HG02884 (cell line): Measurements from ENCODE around the gene ABR.
"Not testable (repeated sequence)": the region's sequence is repeated elsewhere in the genome, so short reads cannot be mapped to it uniquely, and the experiment has no call there.

ENCODE experiments used
- ATAC-seq: cut with Tn5 transposase; IDR thresholded peaks from one replicate; pipeline ENCODE4 v1.9.1; 2021; ENCODE audit warnings: mild to moderate bottlenecking, moderate library complexity; ENCODE audit not compliant: unreplicated experiment

The ABR gene

DNA sequence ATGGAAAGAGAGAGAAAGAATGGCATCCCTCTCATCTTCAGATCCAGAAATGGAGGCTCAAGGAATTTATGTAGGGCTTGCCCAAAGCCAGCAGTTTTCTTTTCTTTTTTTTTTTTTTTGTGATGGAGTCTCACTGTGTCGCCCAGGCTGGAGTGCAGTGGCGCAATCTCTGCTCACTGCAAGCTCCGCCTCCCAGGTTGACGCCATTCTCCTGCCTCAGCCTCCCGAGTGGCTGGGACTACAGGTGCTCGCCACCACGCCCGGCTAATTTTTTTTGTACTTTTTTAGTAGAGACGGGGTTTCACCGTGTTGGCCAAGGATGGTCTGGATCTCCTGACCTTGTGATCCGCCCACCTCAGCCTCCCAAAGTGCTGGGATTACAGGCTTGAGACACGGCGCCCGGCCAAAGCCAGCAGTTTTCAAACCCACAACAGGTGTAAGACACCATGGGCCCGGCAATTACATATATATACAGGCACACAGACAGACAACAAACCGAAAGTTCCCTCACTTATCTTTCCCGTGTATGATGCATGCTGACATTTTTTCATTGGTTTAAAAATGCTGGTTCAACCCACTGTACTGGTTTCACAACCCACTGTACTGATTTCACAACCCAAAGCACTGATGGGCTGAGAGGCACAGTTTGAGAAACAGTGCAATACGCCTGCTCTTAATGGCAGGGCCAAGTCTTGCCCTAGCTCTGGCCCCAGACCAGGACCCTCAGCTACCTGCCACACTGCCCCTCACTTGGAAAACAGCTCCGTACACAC, 81.6 kb downstream of the ABR start:
- ATAC-seq = not testable (repeated sequence)

- no peak for ATAC-seq
Measured at GRCh38 chr17:1096215-1096614, 83.6 kb downstream of the ABR start.

DNA sequence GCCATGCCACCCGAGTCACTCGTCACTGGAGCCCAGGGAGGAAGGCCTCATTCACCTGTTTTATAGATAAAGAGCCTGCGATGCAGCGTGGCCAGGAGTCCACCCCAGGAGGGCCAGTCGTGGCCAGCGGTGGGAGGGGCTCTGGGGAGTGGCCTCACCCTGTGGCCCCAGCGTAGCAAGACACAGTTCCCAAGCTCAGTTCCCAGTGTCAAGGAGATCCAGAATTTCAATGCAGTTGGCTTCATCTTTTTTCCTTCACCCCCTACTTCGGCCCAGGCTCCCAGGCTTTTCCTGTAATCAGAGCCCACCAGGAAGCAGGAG, 84.0 kb downstream of the ABR start:
- no peak for ATAC-seq

- ATAC-seq = no peak
Measured at GRCh38 chr17:1095090-1095852, 84.5 kb downstream of the ABR start.

GRCh38 chr17:1094591-1094990, 85.2 kb downstream of the ABR start:
- no peak for ATAC-seq

DNA sequence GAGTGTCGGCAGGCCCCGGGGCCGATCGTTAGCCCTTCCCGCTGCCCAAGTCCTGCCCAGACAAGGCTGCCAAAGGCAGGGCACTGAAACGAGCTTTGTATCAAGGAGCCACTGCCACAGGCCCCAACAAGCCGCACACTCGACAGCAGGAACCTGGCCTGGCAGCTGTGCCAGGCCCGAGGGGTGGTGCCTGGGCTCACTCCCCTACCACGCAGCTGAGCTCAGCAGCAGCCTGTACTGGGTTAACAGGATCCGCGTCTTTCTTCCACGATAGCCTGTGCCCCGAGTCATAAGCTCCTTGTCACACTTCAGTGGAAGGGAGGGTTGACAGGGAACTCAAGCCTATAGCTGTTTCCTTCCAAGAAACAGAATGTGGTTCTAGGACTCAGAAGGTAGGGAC, 87.9 kb downstream of the ABR start:
- no peak for ATAC-seq

- no peak for ATAC-seq
Measured at GRCh38 chr17:1091190-1091534, 88.6 kb downstream of the ABR start.

GRCh38 chr17:1090465-1091189, 89.2 kb downstream of the ABR start:
- no peak for ATAC-seq

DNA sequence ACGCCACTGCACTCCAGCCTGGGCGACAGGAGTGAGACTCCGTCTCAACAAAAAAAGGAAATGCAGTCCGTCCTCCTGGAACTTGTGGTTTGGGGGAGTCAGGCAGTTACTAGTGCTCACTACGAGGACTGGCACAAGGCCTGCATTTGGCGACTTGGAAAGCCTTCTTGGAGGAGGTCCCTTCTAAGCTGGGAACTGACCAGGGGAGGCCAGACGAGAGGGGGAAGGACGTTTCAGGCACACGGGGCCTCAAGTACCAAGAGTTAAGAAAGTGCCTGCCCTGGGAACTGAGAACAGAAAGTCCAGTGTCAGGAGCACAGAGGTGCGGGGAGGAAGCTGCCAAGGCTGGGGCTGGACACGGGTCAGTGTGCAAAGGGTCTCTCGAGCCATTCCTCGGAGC, 89.9 kb downstream of the ABR start:
- ATAC-seq = no peak

DNA sequence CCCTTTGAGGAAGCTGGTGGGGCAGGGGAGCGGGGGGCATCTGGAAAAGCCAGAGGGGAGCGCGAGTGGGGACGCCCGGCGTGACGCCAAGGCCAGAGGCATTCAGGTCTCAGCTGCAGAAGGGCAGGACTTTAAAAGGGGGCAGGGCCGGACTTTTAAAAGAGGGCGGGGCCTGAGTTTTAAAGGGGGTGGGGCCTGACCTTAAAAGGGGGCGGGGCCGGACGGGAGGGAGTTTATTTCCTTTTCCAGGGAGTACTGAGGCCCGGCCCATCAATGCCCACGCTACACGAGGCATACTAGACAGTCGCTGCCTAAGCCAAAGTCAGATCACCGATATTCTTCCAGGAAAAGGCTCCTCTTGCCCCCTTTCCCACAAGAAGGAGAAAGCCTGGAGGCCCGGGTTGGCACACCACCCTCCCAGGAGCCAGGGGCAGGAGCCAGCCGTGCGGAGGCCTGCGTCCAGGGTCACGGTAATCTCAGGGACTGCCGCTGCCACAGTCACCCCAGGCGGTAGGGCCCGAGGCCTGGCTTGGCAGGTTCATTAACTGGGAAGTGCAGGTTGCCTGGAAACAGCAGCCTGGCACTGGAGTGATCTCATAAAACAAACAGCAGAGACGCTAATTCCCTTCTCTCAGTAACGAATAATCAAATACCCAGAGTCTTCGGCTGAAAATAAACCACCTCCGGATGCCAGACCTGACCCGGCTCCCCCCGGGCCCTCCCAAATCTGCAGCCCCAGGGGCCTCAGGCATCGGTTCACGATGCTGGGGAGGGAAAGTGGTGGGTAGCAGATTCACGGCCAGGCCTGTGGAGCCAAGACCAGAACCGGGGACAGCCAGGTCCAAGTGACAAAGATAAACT, 92.2 kb downstream of the ABR start:
- no peak for ATAC-seq

DNA sequence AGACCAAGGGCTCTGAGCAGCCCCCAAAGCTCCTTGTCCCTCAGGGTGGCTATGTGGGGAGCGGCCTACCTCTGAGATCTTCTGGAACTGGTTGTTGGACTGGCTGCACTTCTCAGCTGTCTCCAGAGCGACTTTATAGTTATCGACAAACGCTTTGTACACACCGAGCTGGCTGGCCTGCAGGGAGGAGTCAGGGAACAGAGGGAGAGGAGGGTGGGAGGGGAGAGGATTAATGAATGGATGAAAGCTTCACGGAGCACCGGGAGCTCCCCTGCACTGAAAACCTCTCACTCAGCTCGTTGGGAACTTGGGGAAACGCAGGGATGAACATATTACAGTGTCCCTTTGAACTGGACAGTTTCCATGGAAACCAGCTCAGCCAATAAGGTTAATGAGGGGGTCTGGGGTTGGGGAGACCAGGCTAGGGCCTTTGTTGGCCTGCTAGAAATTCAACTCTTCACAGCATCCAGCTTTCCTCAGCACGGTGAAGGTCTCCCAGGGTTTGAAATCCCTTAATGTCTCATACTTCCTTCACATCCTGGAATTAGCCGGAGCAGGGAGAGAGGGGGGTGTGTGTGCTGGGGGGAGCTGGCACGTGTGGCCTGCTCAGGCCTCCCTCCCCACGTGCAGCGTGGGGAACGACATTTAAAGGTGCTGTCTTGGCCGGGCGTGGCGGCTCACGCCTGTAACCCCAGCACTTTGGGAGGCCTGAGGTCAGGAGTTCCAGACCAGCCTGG, 96.2 kb downstream of the ABR start:
- ATAC-seq = no peak

DNA sequence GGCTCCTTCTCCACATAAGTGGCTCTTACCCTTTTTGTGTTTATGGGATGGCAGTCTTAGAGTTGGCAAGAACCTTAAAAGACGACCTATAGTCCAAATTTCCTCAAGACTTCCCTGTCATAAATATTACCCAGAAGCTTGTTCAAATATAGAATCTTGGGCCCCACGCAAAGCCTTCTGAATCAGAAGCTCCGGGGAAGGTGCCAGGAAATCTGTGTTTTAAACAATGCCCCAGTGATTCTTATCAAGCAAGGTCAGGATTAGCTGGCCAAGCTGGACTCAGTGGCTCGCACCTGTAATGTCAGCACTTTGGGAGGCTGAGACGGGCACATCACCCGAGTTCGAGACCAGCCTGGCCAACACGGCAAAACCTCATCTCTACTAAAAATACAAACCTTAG, 97.2 kb downstream of the ABR start:
- no peak for ATAC-seq

DNA sequence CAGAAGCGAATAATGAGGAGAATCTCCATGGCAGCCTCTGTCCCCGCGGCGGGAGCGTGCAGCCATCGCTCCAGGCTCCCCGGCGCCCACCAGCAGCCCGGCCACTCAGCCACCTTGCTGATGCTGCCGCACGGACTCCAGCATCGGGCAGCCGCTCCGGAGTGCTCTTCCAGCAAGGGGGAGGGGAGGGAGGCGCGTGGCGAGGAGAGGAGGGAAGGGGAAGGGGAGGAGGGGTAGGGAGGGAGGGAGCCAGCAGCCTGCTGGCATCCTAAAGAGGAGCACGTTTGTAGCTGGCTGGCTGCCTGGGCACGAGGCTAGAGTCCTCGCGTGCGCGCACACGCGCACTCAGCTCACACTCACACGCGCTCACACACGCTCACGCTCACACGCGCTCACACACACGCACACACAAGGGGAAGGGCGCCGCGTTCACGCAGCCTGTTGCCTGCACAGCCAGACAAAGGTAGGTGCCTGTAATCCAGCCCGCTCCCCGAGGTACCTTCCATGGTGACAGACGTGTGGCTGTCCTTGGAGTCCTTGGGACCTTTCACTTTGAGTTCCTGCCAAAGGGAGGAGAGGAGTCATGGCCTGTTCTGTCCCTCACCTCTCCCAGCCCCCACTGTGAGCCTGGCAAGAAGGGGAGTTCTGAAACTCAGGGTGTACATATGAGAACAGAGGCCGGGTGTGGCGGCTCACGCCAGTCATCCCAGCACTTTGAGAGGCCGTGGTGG, 100.8 kb downstream of the ABR start:
- no peak for ATAC-seq

DNA sequence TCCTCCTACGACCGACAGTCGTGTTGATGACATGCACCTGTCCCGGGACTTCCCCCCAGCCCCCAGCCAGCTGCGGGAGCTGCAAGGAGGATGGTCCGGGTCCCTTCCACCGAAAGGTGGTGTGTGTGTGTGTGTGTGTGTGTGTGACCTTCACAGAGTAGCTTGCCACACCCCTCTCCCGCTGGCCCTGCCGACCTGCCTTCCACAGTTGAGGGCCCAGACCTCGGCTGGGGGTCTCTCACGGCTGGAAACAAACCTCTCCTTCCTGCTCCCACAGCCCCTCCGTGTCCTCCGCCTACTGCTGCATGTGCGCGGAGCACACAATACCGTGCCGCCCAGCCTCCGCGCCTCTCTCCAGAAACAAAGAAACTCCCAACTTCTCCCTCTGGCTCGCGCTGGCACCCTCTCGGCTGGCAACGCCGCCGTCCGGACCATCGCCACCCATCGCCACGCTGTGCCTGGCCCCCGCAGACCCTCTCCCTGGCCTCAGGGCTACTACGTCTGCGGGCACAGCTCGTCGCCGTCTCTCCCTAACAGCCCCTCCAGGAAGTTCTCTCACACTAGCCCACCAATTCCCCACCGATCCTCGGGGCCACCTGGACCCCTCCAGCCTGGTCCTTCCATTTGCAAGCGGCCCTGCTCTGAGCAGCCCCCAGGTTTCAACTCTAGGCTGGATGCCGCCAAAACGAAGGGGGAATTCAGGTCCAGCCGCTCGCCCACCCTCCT, 101.6 kb downstream of the ABR start:
- ATAC-seq = no peak

DNA sequence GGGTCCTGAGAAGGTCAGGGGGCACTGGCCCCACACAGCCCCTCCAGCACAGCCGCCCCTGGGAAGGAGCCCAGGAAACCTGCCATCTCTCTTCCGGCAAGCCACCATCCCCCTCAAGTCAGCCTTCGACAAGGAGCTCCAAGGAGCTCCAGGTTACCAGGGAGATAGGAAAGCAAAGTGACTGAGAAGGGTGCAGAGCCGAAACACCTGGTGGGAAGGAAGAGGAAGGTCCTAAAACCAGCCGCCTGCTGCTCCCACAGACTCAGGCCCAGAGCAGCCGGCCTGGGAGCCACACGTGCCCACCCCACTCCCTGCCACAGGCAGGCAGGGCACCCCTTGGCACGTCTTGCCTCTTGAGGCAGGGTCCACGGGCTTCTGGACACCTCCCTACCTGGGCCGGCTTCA, 102.2 kb downstream of the ABR start:
- no peak for ATAC-seq

DNA sequence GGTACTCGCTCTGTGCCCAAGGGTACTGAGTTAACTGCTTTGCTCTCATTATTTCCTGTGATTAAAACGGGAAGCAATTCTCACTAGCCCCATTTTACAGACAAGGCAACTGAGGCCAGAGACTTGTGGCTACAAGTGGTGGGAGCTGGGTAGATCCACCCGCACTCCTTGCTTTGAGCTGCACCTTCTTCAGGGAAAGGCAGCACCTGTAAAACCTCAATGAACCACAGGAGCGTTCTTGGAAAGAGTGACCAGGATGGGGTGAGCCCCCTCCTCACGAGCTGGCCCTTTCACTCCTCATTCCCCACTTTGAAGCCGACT, 102.8 kb downstream of the ABR start:
- no peak for ATAC-seq

DNA sequence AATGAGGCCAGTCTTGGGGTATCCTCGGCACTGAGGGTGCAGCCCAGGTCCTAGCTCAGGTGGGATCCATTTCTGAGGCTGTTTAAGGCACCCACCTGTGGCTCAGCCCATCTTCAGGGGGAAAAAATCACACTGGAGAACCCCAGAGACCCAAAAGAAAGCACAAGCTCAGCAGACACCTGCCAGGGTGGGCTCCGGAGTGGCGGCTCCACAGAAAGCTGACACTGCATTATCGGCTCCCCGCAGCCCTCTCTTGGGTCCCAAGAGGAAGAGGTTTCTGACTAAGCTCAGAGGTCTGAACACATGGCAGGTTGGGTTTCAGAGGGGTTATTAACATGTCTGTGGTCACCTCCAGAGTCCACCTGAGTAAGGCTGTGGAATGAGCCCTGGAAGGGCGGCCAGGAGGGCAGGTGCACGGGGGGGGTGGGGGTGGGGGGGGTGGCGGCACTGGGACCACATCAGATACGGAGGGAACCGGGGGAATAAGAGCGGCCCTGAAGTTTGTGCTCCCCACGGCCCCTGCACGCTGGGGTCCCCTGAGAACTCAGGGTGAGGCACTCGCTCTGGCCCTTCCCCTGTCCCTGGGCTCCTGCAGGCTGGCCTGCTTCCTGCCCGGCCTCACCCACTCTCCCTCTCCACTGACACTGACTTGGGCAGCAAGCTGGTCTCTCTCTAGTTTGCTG, 103.3 kb downstream of the ABR start:
- ATAC-seq = no peak

DNA sequence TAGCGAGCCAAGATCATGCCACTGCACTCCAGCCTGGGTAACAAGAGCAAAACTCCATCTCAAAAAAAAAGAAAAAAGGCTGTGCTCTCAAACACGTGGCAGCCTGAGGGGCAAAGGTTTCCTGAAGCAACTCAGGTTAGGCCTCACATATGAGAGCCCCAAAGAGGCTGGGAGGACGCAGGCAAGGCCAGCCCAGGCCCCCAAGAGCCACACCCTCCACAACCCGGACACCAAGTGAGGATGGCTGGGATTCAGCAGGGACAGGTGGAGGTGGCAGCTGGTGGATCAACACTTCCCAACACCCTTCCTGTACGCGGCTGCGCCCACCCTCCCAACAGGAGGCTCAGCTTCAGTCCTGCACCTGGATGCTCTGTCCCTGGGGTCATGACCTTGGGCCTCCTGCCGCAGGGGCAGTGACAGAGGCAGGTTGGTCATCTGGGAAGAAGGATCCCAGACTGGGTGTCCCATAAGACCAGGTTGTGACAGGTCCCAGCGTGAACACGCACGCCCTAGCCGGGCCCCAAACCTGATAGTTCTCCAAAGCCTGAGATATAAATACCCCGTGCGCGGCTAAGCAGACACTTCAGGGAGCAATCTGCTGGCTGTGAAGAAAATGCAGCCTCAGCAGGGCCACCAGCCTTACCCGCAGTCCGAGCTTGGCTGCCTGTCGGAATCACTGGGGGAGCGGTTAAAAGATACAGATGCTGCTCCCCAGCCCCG, 104.7 kb downstream of the ABR start:
- no peak for ATAC-seq
